NCI-H2081 treated with DMSO at 0.1 percent for 48 hours (cell line): ENCODE results near the gene INPP5A.
"Not testable (repeated sequence)": the region's sequence is repeated elsewhere in the genome, so short reads cannot be mapped to it uniquely, and the experiment has no call there.

Source experiments
- DNase-seq: peaks from one replicate; lab custom pipeline; 2025; lab: John Stamatoyannopoulos, UW

INPP5A gene

DNA sequence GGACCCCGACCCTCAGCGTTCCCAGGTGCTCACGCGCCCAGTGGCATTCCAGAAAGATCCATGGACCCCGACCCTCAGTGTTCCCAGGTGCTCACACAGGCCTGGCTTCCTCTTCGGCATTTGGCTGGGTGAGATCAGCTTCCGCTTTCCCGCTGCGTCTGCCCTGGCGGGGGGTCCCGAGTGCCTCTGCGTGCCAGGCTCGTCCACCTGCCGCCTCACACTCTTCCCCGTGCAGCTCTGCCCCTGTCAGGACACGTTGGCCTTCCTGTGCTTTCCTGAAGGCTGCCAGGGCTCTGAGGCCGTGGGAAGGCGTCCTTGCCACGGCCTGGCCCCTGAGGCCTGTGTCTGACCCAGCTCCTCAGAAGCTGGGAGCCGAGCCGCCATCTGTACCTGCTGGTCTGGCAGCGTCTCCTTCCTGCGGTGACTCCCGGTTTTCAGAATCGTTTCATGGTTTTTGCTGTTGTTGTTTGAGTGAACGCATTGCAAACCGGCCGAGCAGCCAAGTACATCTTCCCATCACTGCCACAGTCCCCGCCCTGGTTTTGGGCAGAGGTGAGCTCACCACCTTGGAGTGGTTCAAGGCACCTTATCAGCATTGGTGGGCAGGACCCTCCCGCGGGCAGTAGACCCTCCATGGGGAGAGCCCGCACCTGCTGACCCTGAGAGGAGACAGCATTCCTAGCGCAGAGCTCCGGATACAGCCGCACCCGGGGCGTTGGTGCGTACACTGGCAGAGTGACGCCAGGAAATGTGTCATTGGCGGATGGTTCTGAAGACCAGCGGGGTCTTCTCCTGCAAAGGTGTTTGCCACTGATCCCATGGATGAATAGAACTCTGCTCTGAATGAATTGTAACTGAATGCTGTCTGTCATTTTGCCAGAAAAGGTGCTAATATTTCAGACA, 231.0 kb downstream of the INPP5A start:
- DNase-seq: no peak

DNA sequence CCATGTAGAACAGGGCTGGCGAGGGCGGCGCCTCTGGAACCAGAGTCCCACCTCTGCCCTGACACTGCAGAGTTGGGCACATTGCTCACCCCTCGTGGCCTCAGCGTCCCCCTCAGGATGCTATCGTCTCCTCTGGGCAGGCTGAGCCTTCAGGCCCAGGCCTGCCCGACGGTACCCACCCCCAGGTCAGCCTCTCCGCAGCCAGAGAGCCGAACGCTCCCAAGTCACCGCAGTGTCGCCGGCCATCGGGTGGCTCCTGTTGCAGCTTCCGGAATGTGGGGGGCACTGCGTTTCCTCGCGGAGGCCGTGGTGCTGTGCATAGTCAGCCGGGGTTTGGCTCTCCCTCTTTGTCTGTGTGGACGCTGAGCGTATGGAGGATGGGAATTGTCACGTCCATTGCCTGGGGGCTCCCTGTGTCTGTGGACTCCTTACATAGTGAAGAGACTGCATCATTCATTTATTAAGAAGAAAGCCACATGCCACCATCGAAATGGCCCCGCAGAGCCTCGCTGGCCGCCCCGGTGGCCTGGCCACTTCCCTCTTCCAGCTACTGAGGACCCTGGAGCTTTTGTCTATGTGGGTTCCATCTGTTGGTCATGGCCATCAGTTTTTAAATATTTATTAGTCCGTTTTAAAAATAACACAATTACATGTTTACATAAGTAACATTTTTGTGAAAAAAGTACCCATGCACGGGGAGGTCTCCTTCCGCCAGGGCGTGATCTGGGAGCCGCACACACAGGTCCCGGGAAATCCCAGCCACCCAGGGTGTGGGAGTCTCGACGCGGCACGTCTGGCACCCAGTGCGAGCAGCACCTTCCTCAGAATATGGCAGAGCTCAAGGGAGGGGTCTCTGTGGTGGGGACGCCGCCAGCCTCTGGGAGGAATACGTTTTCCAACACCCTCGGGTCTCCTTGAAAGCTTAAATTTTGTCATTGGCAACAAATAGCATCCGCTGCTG, 232.8 kb downstream of the INPP5A start:
- DNase-seq: no peak

DNA sequence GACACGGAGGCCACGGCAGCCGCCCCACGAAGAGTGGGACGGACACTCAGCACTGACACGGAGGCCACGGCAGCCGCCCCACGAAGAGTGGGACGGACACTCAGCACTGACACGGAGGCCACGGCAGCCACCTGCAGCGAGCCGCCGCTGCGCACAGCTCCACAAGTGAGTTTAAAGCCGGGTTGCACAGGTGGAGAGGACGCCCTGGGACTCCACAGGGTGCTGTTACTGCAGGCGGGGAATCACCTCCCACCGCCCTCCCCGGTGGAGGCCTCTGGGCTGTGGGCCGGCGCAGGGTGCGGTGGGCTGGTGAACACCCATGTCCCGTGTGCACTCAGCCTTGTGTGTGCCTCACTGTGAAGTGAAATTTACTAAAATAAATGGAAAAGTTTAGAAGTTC, 235.2 kb downstream of the INPP5A start:
- DNase-seq: not testable (repeated sequence)

DNA sequence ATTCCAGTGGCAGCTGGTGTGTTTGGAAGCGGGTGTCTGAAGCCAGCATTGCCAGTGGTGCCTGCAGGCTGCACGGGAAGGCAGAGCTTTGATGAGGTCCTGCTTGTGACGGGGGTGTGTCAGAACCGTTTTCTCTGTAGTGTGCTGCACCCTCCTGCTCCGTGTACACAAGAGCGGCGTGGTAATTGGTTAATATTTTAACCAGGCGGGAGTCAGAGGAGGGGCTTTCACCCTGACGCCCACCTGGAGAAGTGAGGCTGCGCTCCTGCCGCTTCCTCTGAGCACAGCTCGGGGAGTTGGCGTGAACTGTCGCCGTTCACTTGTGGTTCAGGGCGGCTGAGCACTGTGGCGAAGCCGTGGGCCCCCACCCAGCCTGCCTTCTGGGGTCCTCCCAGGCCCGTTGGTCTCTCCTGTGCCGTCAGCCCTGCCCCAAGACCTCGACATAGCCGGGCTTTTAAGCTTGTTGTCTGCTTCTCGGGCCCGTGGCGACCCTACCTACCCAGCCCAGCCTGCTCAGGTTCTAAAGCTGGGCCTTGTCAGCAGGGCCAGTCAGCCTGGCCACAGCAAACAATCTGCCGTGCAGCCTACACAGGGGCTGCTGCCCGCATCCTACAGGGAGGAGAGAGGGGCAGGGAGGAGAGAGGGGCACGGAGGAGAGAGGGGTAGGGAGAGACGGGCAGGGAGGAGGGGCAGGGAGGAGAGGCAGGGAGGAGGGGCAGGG, 236.8 kb downstream of the INPP5A start:
- DNase-seq: no peak

DNA sequence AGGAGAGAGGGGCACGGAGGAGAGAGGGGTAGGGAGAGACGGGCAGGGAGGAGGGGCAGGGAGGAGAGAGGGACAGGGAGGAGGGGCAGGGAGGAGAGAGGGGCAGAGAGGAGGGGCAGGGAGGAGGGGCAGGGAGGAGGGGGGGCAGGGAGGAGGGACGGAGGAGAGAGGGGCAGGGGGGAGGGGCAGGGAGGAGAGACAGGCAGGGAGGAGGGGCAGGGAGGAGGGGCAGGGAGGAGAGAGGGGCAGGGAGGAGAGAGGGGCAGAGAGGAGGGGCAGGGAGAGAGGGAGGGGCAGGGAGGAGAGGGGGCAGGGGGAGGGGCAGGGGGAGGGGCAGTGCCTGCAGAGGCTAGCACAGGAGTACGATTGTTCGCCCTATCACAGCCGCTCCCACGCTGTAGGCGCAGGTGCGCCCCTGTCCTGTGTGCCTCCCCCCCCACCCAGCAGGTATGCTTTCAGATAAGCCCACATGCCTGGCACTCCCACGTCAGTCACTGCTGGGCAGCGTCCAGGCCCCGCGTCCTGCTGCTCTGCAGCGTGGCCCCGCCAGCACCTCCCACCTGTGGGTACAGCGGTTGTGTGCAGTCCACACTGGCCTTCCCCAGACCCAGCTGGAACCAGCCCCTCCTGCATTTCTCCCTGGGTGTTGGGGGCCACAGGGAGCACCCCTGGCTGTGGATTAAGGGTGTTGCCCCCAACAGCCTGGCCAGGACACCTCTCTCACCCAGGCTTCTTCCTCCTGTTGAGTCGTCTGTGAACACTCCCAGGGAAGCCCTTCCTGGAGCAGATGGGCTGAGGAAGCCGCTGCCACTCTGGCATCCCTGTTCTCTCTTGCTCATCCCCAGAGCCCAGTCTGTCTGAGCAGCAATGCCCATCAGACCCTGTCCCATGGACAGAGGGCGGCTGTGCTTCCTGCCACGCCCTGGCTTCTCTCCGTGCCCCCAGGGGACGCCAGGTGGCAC, 237.6 kb downstream of the INPP5A start:
- DNase-seq: no peak

DNA sequence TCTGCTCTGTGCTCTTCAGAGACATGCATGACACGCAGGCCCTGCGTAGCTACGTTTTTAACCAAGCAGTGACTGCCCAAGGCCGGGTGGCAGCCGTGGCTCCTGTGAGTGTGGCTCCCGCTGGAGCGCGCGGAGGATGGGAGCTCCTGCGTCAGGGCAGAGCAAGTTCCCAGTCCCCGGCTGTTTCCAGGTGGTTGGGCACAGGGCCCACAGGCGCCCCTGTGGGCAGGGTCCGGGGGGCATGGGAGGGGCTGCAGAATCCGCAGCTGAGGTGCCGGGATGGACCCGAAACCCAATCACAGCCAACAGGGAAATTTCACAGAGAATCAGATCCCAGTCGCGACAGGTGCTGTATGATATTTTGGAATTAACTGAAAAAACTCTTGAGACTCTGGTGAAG, 238.6 kb downstream of the INPP5A start:
- no peak for DNase-seq

DNA sequence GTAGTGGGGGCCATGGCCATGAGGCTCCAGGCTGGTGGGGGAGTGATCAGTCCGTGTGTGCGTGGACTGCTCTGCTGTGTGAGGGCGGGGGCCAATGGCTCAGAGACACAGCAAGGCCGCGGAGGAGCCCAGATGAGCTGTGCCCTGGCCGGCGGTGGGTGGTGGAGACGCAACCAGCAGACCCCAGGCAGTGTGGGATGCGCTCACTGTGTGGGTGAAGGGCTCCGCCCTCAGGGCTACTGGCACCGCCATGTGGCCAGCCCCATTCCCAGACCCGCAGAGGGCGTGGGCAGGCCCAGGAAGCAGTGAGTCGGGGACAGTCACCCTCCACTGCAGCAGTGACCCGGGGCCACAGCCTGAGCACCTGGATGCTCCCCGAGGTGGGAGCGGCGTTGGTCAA, 239.2 kb downstream of the INPP5A start:
- DNase-seq: no peak

DNA sequence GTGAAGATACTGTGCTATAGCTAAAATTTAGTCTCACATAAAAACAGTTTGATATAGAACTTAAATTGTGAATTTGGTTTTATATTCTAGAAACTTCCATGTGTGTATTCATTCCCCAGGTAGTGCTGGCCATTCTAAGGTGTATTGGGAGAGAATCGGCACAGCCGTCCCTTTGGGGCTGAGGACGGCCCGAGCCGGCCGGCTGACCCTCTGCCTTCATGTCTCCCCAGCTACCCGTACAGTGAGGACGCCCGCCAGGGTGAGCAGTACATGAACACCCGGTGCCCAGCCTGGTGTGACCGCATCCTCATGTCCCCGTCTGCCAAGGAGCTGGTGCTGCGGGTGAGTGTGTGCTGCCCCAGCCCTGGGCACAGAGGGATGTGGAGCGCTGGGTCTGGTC, 239.9 kb downstream of the INPP5A start:
- no peak for DNase-seq

DNA sequence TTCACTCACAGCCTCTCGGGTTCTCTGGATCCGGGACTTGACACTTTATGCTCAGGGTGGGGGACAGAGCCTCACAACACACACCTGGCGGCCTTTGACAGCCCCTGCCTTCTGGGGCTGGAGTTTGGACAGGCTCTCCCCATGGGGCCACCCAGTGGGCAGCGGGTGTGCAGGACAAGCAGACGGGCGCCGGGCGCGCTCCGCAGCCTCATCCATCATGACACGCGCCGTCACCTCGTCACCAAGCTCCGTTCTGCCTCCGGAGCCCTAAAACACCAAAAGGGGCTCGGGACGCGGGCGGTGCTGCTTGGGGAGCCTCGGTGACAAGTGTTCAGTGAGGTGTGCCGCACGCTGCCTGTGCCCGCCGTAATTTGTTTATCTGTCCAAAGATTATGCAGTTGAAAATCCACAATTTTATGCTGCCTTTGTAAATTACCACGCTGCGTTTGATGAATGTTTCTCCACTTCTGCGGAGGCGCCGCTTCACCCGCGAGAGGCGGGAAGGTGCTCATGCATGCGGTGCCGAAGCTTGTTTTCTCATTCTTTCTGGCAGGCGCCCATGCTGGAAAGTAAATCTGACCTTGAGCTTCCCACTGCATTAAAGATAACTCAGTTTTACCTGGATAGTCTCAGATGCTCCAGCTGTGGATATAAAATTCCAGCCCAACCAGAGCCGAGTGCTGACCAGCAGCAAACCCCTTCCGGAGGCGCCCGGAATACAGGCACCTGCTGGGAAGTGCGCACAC, 242.1 kb downstream of the INPP5A start:
- DNase-seq: no peak

DNA sequence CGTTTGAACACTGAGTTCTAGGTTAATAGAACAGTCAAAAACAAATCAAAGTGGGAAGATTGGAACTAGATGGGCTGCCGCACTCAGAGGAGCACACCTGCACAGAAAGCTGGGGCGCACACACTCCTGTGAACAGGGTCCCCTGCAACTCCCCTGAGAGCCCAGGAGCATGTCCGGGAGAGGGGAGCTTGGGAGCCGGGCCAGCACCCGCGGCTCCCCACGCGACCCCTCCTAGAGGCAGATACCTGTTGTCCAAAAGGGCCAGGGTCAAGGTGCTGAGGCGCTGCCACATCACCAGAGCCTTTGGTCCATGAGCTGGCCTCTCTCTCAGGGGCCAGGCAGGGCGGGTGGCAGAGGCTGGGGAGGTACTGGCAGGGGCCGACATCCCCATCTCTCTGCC, 242.8 kb downstream of the INPP5A start:
- DNase-seq: no peak

DNA sequence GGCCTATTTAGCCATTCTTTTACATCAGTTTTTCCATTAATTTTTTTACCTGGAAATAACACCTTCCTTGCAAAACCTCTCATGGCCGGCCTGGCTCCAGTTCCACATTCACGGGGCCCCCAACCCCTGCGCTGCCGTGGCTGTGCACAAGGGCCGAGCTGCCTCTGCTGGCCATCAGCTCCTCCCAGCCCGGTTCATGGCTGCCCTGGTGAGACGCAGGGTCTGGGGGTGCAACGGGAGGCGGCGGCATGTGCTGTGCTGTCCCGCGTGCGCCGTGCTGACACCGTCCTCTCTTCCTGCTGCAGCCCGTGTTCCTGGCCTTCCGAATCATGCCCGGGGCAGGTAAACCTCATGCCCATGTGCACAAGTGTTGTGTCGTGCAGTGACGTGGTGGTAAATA, 244.0 kb downstream of the INPP5A start:
- no peak for DNase-seq

DNA sequence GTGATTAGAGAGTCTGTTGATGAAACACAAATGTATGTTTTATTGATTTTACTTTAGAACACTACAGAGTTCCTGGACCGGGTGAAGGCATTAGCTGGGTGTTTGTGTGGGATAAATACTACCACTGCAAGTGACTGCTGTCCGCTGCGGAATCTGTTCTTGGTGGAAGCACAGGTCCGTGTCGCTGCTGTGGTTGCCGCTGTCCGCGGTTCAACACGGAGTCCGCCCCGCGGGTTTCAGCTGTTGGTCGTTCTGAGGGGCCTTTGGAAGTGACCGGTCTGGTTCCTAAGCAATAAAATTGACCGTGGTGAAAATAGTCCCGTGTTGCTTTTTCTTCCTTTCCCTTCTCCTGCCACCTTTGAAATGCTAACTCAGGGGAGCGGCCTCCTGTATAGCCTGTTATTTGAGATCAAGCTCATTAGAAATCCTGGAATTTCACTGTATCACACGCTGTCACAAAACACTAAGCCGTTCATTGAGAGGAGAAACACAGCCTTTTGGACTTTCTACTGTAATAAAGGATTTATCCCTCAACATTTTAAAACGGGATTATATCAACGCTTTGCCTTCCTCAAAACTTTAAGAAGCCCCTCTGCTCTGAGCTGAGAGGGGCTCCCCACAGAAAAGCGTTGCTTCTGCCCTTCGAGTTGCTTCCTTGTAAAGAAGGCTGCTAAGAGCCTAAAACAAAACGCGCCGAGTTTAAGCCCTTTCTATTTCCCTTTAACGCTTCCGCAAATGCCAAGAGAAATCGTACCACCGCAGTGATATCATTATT, 245.8 kb downstream of the INPP5A start:
- DNase-seq: no peak

DNA sequence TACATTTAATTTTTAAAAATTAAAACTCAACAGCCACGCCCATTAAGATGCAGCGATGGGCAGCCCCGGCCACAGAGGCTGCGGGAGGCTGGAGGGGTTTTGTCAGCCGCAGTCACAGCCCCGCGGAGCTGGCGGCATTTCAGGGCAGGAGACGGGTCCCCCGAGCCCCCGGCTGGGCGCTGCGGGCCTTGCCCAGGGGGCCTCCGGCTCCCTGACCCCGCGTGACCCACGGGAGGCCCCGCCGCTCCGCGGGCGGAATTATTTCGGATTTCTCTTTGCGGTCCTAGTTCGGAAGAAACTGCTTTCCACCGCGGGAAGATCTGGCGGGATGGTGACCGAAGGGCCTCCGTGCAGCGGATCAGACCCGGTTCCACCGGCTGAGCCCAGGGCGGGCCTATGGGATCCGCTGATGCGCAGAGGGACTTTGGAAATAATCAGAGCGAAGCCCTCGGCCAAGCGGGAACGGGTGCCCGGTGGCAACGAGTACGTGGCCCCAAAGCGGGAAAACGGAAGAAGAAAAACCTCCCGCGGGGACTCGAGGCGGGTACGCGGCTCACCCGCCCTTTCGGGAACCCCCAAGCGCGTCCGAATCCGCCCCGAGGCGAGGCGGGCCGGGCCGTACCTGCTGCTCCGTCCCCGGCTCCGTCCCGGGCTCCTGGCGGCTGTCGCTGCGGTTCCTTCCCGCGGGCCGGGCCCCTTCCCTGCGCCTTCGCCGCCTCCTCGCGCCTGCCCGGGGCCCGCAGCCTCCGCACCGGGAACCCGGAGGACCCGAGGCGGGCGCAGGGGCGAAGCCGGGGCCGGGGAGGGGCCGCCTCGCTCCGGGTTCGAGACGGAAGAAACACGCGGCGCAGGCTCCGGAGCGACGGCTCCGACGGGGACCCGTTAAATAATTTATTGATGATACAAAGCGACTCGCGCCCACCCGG, 246.6 kb downstream of the INPP5A start:
- no peak for DNase-seq

DNA sequence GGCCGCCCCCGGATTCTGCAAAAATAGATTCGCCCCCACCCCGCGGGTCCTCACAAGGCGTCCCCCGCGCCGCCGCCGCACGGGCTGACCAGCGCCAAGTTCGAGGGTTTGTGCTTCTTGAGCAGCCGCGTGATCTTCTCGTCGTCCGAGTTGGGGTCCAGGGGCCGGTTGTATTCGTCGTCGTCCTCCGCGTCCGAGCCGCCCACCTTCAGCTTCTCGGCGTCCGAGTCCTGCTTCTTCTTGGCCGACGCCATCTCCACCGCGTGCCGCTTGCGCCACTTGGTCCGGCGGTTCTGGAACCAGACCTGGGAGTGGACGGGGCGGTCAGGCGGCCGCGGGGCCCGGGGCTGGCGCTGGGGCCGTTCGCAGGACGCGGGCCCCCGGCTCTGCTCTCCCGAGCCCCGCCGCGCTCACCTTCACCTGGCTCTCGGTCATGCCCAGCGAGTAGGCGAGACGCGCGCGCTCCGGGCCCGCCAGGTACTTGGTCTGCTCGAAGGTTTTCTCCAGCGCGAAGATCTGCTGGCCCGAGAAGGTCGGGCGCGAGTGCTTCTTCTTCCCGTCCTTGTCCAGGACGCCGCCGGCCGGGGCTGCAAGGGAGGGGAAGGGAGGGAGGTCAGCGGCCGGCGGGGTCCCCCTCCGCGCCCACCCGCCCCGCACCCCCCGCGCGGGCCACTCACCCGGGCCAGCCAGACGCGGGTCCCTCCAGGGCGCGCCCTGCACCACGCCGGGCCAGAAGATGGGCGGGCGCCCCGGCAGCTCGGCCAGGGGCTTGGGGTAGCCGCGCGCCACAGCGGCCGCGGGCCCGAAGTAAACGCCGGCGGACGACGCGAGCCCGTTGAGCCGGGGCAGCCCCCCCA, 247.5 kb downstream of the INPP5A start:
- DNase-seq: no peak

DNA sequence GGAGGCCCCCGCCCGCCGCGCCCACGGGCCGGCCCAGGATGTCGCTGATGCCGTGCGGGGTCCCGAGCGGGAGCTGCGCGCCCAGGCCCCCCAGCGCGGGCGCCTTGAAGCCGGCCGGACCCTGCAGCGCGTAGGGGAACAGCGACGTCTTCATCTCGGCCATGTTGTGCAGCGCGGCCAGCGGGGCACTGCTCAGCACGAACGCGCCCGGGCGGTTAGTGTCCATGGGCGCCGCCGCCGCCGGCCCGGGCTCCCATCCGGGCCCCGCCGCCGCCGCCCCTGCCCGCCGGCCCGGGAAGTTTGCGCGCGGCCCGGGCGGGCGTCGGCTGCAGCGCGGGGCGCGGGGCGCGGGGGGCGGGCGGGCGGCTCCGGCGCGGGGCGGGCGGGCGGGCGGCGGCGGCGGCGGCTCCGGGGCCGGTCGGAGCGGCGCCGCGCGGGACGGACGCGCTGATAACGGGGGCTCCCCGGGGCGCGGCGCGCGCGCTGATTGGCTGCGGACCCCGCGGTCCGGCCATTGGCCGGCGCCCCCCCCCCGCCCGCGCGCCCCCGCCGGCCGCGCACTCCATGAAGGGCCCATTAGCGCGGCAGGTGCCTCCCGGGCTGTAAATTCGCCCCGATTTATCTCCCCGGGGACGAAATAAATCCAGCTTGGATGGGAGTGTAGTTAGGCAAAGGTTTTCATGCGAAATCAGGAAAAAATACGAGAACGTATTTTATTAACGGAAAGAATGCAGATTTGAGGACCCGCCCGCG, 248.3 kb downstream of the INPP5A start, which contains the start of gene NKX6-2:
Gene NKX6-2, minus strand, starts transcription at position 425 of the 753 bp plus-strand sequence. Its CDS starts 199 bp downstream, at position 226.
- DNase-seq: no peak

DNA sequence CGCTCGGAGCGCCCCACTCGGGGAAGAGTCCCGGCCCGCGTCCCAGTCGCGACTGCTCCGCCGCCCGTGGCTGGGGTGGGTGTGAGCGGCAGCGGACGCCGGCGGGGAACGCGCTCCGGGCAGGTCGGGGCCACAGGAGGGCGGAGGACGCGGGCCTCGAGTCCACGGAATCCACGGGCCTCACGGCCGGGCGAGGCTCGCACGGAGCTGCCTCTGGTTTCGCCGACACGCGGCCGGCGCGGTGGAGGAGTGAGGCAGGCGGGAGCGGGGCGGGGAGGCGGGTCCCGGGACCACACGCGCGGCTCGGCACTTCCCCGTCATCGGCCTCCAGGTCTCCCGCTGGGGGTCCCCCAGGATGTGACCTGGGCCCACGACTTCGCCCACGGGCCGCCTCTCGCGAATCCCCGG, 248.9 kb downstream of the INPP5A start:
- no peak for DNase-seq
